ENCODE measurements around the gene PAH.

The PAH gene

GRCh38 chr12:102917026-102917787 is at the start of gene PAH:
Gene PAH (minus strand): TSS chr12:102917244. CDS start chr12:102917130, 114 bp downstream.
- no peak for DNase-seq

GRCh38 chr12:102966200-102966863 is 49.3 kb upstream of the PAH start:
- DNase-seq, result no peak

DNA sequence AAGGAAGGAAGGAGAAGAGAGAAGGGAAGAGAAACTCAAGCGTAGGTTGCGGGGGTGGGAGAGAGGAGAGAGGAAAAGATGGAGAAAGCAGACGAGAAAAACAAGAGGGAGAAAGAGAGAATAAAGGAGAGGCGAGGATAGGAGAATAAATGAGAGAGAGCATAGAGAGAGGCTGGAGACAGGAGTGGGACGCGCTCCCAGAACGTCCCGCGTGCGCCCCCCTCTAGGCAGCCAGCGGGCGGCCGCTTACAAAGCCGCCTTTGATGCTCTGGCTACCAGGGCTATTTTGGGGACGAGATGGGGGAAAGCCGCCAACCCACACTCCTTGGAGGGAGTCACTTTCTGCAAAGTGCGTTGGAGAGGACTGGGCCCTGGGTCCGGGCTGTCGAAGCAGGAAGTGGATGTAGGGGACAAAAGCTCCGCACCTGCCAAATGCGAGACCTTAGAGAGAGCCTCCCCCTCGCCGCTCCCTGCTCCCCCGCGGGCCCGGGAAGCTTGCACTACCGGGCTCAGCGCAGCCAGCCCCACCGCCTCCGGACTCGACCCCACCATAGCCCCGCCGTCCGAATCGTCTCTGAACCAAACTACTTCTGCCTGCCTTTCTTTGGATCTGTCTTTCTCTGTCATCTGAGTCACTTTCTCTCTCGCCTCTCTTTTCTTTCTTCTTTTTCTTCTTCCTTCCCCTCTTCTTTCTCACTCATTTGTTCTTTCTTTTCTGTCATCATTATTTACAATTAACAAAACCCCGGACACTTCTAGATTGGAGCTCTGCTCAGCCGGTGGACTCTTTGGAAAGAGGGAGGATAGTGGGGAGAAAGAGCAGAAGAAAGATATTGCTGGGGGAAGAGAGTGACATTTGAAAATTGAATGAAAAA is 48.5 kb upstream of the PAH start:
- DNase-seq, result no peak

- no peak for DNase-seq
Measured at GRCh38 chr12:102964872-102965271, 47.8 kb upstream of the PAH start.

- no peak for DNase-seq
Measured at GRCh38 chr12:102963796-102964195, 46.8 kb upstream of the PAH start.

GRCh38 chr12:102962986-102963385 is 45.9 kb upstream of the PAH start:
- no peak for DNase-seq

DNA sequence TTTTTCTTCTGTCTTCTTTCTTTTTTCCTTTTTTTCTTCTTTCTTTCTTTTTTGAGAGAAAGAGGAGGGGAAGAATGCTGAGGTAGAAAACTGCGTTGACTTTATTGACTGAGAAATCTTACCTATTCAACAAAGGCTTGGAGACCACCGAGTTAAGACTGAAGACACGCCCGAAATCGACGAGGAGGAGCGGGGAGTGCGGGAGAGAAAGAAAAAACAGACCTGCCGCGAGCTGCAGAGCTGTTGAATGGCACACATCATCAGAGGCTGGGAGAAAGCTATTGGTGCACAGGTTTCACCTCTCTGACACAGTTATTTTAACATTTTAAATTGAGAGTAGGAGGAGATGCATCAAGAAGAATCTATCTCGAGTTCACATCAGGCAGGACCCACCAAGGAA is 45.5 kb upstream of the PAH start:
- DNase-seq, result no peak

- DNase-seq, result no peak
Measured at GRCh38 chr12:102961466-102961855, 44.4 kb upstream of the PAH start.

GRCh38 chr12:102960766-102961465 is 43.9 kb upstream of the PAH start:
- DNase-seq, result no peak

DNA sequence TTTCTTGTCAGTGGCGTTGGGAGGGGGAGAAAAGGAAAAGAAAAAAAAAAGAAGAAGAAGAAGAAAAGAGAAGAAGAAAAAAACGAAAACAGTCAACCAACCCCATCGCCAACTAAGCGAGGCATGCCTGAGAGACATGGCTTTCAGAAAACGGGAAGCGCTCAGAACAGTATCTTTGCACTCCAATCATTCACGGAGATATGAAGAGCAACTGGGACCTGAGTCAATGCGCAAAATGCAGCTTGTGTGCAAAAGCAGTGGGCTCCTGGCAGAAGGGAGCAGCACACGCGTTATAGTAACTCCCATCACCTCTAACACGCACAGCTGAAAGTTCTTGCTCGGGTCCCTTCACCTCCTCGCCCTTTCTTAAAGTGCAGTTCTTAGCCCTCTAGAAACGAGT is 42.3 kb upstream of the PAH start:
- DNase-seq, result no peak

DNA sequence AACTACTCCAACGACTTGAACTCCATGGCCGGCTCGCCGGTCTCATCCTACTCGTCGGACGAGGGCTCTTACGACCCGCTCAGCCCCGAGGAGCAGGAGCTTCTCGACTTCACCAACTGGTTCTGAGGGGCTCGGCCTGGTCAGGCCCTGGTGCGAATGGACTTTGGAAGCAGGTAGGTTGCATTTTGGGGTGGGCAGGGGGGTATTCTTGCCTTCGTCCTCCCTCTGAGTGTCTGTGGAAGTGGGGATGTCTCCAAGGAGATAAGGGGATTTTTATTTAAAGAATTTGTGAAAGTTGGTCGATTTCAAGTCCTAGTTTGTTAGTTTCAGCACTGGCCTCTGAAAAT is 41.8 kb upstream of the PAH start:
- no peak for DNase-seq

DNA sequence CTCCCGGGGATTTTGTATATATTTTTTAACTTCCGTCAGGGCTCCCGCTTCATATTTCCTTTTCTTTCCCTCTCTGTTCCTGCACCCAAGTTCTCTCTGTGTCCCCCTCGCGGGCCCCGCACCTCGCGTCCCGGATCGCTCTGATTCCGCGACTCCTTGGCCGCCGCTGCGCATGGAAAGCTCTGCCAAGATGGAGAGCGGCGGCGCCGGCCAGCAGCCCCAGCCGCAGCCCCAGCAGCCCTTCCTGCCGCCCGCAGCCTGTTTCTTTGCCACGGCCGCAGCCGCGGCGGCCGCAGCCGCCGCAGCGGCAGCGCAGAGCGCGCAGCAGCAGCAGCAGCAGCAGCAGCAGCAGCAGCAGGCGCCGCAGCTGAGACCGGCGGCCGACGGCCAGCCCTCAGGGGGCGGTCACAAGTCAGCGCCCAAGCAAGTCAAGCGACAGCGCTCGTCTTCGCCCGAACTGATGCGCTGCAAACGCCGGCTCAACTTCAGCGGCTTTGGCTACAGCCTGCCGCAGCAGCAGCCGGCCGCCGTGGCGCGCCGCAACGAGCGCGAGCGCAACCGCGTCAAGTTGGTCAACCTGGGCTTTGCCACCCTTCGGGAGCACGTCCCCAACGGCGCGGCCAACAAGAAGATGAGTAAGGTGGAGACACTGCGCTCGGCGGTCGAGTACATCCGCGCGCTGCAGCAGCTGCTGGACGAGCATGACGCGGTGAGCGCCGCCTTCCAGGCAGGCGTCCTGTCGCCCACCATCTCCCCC is 41.2 kb upstream of the PAH start:
- no peak for DNase-seq

- DNase-seq, result no peak
Measured at GRCh38 chr12:102957339-102958050, 40.5 kb upstream of the PAH start, which contains the start of gene ASCL1. Gene ASCL1 (plus strand): TSS chr12:102957674. CDS start chr12:102958245, 571 bp downstream.

DNA sequence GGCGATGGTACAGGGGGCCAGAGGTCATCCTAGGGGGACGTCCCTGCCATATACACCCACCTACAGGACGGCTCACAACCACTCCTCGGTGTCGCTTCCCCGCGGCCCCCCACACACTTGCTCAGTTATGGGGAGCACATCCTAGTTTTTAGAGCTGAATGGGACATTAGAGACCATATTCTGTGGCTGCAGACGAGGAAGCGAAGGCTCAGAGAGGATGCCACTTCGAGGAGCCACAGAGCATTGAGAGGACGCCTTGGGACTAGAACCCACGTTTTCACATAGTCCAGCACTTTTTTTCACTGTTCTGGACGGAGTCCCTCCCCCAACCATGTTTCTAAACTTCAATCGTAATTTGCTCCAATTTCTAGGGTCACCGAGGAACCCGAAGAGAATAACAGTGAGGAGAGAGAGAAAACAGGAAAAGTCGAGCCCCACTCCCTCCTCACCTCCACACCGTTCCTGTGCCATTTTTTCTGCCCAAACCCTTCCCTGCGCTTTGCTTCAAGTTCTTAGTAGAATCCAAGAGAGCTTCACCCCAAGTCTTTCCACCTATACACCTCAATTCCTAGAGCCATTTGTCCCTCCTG is 39.8 kb upstream of the PAH start:
- no peak for DNase-seq

DNA sequence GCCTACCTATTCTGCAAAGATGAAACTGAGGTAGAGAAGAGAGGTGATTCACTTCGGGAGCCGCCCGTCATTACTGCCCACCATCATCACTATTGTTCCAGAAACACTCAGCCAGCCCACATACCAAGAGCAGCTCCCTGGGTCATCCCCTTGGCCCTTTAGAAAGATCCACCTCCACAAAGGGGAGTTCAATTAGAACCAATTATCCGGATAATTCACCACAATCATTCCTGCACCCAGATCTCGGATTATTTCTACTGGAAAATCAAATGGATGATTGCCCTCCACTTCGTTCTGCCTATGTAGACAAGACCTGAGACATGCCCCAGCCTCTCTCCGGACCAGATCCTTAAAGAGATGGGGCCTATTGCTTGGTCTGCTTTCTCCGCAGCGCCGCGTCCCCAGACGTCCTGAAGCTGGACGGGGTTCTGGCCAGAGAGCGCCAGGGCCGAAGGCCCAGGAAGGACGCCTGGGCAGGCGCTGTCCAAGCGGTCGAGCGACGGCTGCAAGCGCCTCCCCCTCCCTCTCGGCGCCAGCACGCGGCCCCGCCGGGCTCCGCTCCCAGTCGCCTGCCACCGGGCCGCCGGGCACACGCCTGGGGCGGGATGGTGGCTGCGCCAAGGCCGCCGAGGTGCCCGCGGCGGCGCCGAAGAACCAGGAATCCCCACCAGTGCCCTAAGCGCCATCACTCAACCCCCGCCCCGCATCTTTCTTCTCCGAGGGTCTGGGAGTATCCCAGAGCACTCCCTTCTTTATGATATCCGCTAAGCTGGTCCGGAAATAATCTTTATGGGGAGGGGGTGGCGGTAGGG is 39.1 kb upstream of the PAH start:
- DNase-seq, result no peak

GRCh38 chr12:102954134-102954533 is 37.1 kb upstream of the PAH start:
- no peak for DNase-seq

DNA sequence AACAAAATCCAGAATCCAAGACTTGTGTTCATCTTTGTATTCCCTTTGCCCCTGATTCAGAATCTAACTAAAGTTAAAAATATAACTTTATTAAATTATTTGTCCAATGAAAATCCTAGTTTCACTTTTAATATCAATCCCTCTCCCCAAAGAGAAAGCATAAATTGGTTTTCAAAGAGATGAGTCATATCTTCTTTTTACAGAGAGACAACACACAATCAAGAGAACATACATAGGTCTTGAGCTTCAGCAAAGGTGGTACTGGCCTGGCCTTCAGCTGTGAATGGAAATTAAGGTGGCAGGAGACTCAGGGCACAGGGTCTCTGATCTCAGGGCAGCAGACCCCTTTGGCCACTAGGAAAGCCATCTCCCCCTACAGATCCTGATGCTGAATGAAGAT is 36.2 kb upstream of the PAH start:
- no peak for DNase-seq

DNA sequence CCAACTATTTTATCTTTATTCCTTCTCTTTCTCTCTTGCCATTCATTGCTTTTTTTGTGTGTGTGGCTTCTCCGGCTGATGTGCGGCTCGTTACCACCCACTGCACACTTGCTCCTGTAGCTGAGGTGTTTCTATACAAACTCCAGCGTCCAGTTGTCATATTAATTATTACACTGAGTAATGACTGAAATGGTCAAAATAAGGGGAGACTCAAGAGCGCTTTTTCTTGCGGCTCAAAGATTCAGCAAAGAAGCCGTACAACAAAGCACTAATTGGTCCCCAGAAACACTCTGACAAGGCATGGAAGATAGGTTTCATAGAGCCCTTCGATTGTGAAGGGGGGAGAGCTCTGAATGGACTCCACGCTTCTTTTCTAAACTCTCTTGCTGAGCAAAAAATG is 34.8 kb upstream of the PAH start:
- no peak for DNase-seq

DNA sequence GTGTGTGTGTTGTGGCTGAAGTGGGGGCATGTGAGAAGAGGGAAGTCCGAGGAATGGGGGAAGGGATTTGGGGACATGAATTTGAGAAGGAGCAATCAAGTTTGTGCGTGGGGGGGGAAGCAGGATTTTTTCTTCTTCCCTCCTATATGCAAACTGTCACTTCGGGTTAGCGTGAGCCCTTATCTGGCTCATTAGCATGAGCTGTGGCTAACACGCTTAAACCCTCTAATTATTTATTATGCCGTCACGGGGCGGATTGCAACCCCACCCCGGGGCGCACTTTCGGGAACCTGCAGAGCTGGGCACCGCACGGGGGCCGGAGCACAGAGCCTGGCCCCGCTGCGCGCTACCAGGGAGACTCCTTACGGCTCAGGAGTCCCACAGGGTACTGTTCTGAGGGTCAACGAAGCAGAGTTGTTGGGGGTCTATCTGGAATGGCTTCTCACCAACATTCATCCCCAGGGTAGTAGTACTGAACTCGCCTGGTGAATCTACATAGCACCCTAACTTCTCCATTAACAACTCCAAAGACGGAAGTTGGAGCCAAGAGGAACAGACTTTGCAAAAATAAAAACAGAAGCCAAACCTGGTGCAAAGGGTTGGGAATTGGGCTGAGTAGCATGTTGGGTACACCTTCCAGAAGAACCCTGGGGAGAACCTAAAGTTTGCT is 34.0 kb upstream of the PAH start:
- DNase-seq, result no peak
